ENCODE data around the gene NGLY1.

DNA sequence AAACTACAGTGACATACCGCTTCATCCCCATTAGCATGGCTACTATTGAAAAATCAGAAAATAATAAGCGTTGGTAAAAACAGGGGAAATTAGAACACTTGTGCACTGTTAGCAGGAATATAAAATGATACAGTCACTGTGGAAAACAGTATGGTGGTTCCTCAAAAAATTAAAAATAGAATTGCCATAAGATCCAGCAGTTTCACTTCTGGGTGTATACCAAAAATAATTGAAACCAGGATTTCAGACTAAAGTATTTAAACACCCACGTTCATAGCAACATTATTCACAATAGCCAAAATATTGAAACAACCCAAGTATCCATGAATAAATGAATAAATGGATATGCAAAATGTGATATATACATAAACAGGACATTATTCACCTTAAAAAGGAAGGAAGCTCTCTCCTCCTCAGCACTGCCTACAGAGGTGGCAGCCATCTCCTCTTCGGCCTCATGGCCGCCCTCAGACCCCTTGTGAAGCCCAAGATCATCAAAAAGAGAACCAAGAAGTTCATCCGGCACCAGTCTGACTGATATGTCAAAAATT lies 34.1 kb downstream of the NGLY1 start:
- TF ChIP-seq CTCF (IDR thresholded peaks at IDR 0.05; ENCODE audit: low read length), result no peak
- TF ChIP-seq EZH2 (IDR thresholded peaks at IDR 0.05; ENCODE audit: borderline replicate concordance, low read length), result no peak
